Central memory CD4-positive, alpha-beta T cell (primary cell): ENCODE data around the gene MID2.
"Not testable (repeated sequence)": the region's sequence is repeated elsewhere in the genome, so short reads cannot be mapped to it uniquely, and the experiment has no call there.

Source experiments
- DNase-seq: peaks from one replicate; pipeline ENCODE4 v3.0.0; 2022

Gene MID2

DNA sequence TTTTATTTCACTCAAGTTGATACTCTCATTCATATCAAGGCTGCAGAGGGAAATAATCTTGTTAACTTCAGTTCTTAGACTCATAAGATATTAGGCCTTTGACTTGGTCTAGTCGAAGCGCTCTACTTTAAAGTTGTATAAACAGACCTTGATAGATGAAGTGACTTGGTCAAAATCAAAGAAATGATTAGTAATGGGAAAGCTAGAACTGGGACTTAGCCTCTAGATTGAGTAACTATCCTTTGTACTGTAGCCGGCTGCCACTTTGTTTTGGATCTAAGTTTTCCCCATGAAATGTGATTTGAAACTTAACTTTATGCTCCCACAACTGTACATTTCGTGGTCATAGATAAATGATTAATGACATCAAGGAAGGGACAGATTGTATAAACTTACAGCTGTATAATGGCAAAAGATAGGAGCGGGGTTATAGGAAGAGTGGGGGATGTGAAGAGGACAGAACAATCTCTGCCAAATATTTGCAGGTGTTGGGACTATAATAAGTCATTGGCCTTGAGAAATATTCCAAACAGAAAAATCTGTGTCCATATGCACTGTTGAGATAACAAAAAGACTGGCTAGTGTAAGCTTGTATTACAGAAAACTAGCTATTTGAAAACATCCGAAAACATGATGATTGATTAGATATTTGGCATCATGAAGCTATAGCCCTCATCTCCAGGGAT, 17.2 kb downstream of the MID2 start:
- no peak for DNase-seq

DNA sequence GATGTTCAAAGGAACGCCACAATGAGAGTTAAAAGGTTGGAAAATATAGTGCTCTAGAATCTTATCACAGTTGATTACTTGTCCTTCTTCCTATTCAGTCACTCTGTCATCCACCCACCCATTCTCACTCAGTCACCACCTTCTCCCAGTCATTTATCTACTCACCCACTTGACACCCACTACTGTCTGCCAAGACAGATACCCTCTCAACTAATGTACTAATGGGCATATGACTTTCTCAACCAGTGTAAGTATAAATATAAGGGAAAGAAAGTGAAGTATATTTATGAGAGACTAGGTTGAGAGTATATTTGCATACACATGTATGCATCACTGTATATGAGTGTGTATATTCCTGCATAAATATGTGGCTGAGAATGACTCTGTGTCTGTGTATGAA, 20.0 kb downstream of the MID2 start:
- DNase-seq = no peak

DNA sequence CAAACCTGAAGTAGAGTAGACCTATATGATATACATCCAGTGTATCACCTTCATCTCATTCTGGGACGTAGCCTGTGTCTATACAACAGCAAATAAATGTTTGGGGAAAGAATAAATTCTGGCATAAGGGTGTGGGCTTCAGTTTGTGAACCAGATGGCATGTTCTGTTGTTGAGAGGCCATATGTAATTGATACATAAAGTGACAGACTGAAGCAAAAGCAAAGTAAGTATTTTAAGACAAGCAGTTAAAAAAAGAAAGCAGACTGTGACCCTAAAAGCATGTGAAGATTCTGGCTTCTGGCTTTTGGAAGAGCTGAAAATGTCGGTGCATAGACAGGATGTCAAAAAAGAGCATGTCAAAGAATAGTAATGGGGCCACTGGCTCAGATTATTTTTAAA, 22.9 kb downstream of the MID2 start:
- DNase-seq = no peak

DNA sequence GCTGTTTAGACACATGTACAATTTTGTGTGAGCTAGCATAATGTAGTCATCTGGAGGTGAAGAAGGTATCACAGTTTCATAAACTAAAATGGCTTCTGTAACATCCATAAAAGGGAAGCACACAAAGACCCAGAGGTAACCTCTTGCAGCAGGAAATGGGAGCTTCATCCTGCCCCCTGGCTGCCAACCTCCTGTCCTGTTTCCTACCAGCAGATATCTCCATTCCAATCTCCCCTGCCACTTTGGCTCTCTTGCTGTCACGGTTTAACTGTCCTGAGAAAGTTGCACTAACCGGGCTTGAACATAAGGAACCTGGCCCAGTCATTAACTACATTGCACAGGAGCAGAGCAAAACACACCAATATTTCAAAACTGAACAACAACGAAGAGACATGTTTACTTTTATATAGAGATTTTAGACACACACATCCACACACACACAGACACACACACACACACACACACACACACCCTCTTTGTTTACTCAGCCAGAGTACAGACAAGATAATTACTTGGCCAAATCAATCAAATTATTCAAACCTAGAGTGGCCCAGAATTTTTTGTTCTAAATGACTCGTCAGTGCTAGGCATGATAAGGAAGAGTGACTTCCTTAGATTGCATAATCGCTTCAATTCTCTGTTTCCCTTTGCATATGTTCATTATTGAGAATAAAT, 24.2 kb downstream of the MID2 start:
- no peak for DNase-seq

DNA sequence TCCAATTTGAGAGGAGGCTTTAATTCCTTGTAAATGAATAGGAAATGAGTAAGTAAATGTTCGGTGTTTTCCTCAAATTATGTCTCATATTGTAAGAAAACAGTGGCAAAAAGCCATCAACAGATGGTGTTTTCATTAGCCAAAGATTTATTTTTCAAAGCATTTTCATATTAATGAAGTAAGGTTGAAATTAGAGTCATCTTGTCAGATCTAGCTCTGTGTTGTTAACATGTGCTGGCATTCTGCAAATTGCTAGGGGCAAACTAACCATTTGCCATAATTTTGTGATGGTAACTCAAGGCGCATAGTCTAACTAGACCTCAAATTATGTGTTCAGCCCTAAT, 24.7 kb downstream of the MID2 start:
- DNase-seq = no peak

DNA sequence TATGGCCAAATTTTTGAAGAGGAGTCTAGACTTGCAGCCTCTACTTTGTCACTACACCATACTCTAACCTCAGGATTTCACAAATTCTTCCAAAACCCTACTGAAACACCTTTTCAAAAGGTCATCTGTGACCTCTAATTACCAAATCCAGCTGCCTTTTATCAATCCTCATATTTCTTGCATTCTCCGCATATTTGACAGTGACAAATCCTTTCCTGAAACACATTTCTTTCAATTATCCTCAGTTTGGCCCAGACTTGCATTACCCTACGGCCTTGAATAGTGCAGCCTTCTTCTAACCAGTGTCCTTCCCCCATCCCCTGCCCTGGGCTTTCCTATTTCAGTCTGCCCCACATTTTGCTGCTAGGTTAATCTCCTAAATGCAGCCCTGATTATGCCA, 25.5 kb downstream of the MID2 start:
- no peak for DNase-seq

DNA sequence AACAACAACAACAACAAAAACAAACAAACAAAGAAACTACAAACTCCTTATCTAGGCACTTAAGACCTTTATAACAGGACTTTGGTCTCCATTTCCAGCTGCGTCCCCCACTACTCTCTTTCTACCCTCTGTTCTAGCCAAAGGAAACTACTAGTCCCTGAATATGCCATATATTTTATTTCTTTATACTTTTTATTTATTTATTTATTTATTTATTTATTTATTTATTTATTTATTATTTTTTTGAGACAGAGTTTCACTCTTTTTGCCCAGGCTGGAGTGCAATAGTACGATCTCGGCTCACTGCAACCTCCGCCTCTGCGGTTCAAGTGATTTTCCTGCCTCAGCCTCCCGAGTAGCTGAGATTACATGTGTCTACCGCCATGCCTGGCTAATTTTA, 26.0 kb downstream of the MID2 start:
- not testable (repeated sequence) for DNase-seq

DNA sequence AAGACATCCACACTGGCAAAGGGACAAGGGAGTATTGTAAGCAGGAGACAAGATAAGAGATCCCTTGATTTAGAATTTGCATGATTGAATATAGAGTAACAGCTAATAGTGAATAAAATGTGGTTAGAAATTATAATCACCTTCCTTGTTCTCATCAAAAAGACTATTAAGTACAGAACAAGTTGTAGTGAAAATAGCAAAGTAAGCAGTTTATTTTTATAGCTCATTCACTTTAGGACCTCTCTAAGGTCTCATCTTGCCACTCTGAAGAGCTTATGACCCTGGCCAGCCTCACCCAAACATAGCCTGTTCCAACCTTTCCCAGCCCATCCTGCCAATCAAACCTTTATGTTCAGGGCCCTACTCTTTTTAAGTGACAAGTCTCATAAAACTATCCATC, 30.6 kb downstream of the MID2 start:
- no peak for DNase-seq

DNA sequence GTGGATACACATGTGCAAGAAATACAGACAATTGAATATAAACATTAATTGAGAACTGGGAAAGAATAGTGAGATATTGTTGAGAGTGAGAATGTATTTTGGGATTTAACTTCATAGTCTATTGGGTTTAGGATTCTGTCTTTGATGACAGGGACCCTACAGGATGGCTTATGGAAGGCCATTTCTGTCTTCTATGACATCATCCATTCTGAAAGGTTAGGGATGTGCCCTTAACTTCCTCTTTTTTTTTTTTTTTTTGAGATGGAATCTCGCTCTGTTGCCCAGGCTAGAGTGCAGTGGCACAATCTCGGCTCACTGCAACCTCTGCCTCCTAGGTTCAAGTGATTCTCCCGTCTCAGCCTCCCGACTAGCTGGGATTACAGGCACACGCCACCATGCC, 31.4 kb downstream of the MID2 start:
- not testable (repeated sequence) for DNase-seq

DNA sequence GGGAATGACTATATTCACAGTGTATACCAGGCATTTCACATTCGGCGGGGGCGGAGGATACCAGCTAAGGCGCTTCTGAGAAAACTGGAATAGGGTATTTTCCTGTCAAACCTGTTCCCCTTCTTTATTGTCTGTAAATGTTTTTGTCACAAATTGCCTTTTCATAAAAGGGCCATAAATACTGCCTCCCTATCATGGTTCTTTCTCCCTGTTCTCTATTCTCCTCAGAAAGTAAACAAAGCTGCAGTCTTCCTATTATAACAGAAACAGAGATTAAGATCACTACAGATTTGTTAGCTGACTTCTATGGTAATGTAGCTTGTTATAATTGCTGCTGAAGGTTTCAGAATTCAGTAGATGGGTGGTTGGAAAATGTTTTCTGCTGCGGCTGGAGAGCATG, 32.2 kb downstream of the MID2 start:
- no peak for DNase-seq

DNA sequence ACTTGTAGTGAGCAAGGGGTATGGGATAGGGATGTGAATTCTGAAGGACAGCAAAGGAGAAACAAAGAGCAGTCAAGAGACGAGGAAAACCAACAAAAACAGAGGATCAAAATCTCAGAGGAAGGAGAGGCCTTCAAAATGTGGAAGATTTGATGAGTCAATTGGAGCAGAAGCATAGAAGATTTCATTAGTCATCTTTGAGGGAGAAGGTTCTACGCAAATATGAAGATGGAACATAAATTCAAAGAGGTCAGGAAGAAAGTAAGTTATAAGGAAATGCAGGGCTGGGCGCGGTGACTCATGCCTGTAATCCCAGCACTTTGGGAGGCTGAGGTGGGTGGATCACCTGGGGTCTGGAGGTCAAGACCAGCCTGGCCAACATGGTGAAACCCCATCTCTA, 35.4 kb downstream of the MID2 start:
- no peak for DNase-seq

DNA sequence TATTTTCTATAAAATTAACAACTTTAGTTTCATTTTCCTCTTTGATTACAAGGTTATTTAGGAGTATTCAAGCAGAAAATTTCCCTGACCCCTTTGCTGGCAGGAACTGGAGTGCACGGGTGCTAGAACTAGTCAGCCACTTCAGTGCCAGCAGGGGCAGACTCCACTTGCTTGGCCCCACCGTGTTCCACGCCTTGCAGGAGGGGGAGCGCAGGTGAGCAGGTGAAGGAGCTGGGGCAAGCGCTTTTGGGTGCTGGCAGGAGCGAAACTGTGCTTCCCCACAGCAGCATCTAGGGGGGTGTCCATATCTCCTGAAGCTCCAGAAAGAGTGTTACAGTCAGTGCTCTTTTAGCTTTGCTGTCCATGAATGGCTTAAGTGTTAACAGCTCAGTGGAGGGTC, 45.5 kb downstream of the MID2 start:
- no peak for DNase-seq

DNA sequence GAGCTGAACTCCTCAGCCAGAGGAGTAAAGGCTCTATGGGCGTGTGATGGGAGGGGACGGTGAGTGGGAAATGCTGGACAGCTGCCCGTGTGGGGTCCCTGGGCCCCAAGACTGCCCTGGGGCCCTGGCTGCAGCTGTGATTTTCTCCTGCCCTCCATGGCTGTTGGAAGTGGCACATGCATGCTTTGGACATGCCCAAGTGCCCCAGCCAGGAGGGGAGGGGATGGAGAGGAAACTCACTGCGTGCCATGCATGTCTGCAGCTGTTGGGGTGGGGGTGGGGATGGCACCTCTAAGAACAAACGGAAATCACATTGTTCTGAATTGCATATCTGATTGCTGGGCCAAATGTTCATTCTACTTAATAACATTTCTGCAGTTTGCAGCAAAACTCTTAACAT, 52.4 kb downstream of the MID2 start:
- DNase-seq = no peak

DNA sequence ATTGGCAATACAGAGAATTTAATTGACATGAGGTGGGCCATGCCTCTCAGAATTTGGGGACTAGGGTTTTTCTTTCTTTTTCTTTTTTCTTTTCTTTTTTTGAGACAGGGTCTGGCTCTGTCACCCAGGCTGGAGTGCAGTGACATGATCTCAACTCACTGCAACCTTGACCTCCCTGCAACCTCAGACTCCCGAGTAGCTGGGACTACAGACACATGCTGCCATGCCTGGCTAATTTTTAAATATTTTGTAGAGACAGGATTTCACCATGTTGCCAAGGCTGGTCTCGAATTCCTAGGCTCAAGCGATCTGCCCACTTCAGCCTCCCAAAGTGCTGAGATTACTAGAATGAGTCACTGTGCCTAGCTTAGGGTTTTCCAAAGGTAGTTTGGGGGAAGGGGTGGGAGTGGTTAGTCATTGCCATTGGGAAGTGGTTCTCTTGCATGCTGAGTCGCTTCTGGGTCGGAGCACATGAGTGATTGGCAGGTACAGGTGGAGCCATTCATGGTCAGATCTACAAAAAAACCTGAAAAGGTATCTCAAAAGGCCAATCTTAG, 54.5 kb downstream of the MID2 start:
- DNase-seq = no peak

DNA sequence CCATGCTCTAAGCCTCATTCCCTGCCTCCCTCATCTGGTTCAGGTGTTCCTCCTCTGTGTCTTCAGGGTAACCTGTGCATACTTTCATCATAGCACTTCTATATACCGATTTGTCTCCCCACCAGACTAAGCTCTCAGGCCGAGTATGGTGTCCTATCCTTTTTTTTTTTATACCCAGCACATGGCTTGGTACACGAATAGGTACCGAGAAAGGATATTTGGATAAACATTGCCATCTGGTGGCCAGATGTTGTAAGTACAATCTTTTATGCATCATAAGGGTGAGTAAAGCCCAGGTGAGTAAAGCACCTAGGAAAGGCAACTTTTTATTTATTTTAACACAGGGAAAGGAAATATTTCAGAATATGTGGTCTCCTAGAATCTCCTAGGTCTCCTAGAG, 68.4 kb downstream of the MID2 start:
- DNase-seq = peak; percentile 53

DNA sequence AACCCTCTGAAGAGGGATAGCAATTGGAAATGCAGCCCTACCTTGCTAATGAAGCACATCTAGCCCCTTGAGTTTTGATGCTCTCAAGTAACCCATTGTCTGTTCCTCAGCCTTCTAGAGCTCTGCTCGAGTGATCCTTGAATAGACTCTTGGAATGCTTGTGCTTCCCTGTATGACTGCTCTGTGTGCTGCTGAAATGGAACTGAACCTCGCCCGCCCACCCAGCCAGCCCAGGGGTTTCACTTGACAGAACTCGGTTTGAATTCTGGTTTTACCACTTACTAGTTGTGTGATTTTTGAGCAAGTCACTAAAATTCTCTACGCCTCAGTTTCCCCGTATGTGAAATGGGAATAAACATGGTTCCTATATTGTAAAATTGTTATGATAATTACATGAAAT, 77.1 kb downstream of the MID2 start:
- DNase-seq = no peak

DNA sequence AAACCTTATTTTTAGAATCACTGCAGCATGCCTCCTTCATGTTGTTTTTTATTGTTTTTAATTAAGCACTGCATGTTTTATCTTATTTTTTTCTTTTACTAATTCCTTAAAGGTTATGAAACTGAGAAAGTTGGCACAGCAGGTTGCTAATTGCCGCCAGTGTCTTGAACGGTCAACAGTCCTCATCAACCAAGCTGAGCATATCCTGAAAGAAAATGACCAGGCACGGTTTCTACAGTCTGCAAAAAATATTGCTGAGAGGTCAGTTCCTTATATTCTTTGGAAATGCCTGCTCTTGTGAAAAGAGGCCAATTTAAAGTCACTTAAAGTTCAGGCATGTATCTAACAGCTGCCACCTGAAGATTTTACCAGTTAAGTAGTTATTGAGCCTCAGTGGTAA, 79.7 kb downstream of the MID2 start:
- DNase-seq = no peak

DNA sequence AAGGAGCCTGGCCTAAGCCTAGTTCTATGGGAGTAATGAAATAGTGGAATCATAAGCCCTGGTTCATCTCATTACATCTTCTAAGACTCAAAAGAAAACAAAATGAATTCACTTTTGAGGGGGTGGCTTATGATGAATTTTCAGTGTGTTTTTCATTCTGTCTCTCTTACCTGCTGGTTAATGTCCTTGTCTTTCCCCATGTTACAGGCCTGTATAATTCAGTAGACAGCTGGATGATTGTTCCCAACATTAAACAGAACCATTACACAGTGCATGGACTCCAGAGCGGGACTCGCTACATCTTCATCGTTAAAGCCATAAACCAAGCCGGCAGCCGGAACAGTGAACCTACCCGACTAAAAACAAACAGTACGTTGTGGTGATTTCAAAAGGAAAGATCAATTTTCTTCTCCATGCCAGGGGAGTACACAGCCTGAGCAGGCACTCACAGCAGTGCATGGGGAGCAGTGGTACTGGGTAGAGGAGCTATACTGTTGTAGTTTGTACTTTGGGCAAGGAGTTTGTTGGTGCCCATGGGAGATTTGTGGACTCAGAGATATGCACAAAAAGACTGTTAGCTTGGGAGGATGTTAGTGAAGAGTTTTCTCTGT, 98.6 kb downstream of the MID2 start:
- DNase-seq = no peak

DNA sequence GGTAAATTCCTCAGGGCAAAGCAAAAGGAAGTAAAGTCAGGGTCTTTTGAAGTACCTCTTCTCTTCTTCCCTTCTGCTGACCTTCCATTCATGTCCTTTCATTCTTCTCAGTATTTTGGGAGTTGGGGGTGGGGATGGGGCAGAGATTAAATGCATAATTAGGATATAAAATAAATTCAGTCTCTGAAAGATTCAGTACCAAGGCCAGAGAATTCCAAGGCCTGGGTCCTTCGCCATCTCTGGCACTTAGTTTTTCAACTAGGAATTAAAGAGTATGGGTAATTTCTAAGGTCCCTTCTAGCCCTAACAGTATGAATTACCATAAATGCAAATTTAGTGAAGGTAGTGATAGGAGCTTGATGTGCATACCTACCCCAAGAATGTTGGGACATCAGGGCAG, 108.6 kb downstream of the MID2 start:
- DNase-seq = no peak

DNA sequence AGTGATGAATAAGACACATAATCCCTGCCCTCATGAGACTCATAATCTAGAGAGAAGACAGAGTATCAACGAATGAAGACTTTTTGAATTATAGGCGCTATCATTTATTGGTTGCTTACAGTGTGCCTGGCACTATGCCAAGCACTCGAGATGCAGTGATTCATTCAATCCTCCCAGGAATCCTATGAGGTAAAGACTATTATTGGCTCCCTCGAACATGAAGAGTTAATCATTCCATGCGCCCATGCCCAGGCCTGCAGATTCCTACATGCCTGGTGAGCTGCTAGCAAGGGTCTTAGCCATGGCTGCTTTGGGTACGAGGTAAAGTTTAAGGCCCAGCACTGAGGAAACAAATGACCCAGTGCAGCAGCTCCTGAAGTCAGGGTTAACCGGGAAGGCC, 109.5 kb downstream of the MID2 start:
- DNase-seq = no peak

DNA sequence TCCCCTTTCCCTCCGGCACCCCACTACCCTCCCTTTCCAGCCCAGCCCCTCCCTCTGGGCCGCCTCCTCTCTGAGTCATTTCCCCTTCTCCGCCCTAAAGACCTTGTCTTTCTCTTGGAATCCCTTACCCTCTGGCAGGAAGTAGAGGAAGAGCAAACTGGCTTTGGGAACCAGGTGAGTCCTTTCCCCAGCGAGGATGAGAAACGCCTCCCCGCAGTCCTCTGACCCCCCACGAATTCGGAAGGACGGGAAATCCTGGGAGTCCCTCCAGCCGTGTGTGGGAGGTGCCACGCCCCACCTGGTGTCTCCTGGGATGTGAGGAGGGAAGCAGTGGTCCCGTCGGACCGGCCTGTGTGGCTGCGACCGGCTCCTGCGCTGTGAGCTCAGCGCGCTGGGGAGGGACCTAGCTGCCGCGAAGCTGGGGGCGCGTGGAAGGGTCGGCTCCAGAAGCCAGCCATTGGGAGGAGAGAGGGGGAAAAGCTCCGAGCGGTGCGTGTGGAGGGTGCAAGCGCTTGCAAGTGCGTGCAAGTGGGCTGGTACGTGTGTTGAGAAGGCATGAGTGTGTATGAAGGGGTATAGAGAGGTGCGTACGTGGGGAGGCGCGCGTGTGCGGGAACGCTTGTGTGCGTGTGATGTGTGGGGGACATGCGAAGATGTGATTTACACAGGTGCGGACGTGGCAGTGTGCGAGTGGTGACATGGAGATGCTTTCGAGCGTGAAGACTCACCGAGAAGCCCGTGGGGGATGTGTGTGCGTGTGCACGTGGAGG, 110.2 kb downstream of the MID2 start:
- no peak for DNase-seq

DNA sequence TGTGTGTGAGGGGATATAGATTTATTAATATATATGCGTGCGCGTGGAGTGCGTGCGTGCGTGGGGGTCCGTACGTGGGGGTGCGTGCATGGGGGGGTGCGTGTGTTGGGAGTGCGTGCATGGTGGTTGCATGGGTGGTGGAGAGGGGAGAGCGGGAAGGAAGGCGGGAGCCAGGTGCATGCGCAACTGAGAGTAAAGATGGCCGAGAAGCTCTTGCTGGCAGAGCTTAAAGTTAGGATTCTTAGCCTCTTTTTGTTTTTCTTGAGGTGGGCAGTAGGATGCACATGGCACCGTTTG, 110.7 kb downstream of the MID2 start:
- DNase-seq = no peak

DNA sequence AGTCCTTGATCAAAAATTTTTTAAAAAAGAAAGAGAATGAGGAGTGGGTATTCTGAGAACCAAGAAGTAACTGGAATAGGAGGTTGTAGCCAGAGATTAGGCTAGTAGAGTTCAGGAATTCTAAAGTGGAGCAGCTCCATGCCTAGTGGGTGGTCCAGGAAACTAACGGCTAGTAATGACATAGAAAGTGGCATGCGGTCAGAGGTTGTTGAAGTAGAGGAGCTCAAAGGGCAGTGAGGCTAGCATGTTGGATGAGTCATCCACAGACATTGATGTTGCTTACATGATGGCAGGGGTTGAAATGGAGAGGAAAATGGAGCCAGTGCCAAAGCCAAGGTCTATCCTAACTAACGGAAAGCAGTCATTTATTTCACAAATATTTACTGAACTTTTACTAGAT, 114.4 kb downstream of the MID2 start:
- no peak for DNase-seq

DNA sequence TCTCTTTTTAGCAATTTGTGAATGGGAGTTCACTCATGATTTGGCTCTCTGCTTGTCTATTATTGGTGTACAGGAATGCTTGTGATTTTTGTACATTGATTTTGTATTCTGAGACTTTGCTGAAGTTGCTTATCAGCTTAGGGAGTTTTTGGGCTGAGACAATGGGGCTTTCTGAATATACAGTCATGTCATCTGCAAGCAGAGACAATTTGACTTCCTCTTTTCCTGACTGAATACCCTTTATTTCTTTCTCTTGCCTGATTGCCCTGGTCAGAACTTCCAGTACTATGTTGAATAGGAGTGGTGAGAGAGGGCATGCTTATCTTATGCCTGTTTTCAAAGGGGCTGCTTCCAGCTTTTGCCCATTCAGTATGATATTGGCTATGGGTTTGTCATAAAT, 129.7 kb downstream of the MID2 start:
- DNase-seq = not testable (repeated sequence)
